ENCODE measurements around the gene PPIC.

DNA sequence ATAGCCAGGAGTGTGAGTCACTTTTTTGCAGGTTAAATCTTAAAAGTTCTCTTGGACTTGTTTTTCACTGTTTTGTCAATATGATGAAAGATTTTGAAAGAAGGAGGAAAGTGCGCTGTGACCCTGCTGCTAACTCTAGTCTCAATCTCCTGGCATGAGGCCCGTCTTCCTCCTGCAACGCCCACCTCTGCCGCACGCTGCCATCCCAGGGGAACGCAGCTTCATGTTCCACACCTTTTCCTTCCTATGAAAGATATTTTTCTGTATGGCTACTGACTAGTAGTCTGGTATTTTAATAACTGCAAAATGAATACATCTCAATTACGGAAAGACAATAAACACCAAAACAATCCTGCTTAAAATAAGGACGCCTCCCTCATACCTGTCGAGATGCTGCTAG lies 8.3 kb downstream of the PPIC start:
- TF ChIP-seq, protein P1, sequence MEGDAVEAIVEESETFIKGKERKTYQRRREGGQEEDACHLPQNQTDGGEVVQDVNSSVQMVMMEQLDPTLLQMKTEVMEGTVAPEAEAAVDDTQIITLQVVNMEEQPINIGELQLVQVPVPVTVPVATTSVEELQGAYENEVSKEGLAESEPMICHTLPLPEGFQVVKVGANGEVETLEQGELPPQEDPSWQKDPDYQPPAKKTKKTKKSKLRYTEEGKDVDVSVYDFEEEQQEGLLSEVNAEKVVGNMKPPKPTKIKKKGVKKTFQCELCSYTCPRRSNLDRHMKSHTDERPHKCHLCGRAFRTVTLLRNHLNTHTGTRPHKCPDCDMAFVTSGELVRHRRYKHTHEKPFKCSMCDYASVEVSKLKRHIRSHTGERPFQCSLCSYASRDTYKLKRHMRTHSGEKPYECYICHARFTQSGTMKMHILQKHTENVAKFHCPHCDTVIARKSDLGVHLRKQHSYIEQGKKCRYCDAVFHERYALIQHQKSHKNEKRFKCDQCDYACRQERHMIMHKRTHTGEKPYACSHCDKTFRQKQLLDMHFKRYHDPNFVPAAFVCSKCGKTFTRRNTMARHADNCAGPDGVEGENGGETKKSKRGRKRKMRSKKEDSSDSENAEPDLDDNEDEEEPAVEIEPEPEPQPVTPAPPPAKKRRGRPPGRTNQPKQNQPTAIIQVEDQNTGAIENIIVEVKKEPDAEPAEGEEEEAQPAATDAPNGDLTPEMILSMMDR (IDR thresholded peaks at IDR 0.05): no peak
- no peak for TF ChIP-seq ZFX (IDR thresholded peaks at IDR 0.05; ENCODE audit: borderline replicate concordance)
